CD4-positive, alpha-beta T cell treated with Interleukin-6 at 100 ng/mL for 8 hours (primary cell): ENCODE results near the gene CD200R1L.

ENCODE experiments used
- DNase-seq: peaks from one replicate; pipeline ENCODE4 v3.0.0-alpha.2; 2020; ENCODE audit warnings: mixed read lengths, low spot score

CD200R1L gene

GRCh38 chr3:112818289-112818688 lies 28.4 kb downstream of the CD200R1L start:
- no peak for DNase-seq

GRCh38 chr3:112817797-112818196 lies 28.9 kb downstream of the CD200R1L start:
- no peak for DNase-seq

GRCh38 chr3:112817271-112817670 lies 29.4 kb downstream of the CD200R1L start:
- no peak for DNase-seq

GRCh38 chr3:112815981-112816380 lies 30.7 kb downstream of the CD200R1L start:
- DNase-seq, result no peak

- peak; percentile 15 for DNase-seq
Measured at GRCh38 chr3:112814266-112814665, 32.4 kb downstream of the CD200R1L start.

GRCh38 chr3:112813723-112814171 lies 32.9 kb downstream of the CD200R1L start:
- no peak for DNase-seq

- DNase-seq, result no peak
Measured at GRCh38 chr3:112813016-112813415, 33.6 kb downstream of the CD200R1L start.

GRCh38 chr3:112811917-112812660 lies 34.6 kb downstream of the CD200R1L start:
- no peak for DNase-seq

- DNase-seq, result no peak
Measured at GRCh38 chr3:112811131-112811884, 35.4 kb downstream of the CD200R1L start.

GRCh38 chr3:112810561-112810960 lies 36.1 kb downstream of the CD200R1L start:
- DNase-seq, result no peak

GRCh38 chr3:112808136-112808535 lies 38.5 kb downstream of the CD200R1L start:
- no peak for DNase-seq

GRCh38 chr3:112807685-112808084 lies 39.0 kb downstream of the CD200R1L start:
- DNase-seq, result peak; percentile 10

- no peak for DNase-seq
Measured at GRCh38 chr3:112806903-112807302, 39.8 kb downstream of the CD200R1L start.

- no peak for DNase-seq
Measured at GRCh38 chr3:112805126-112805525, 41.5 kb downstream of the CD200R1L start.

- no peak for DNase-seq
Measured at GRCh38 chr3:112804021-112804420, 42.6 kb downstream of the CD200R1L start.

- no peak for DNase-seq
Measured at GRCh38 chr3:112803467-112803866, 43.2 kb downstream of the CD200R1L start.

- no peak for DNase-seq
Measured at GRCh38 chr3:112802338-112802737, 44.3 kb downstream of the CD200R1L start.

- DNase-seq, result no peak
Measured at GRCh38 chr3:112799946-112800345, 46.7 kb downstream of the CD200R1L start.

- peak; percentile 27 for DNase-seq
Measured at GRCh38 chr3:112794622-112795172, 52.0 kb downstream of the CD200R1L start.

GRCh38 chr3:112793326-112794081 lies 53.2 kb downstream of the CD200R1L start:
- DNase-seq, result no peak

- DNase-seq, result no peak
Measured at GRCh38 chr3:112791736-112792135, 54.9 kb downstream of the CD200R1L start.

- no peak for DNase-seq
Measured at GRCh38 chr3:112789787-112790186, 56.9 kb downstream of the CD200R1L start.
